Breast epithelium (tissue), 3 donors: ENCODE data around the gene SNX13.

Source experiments
- CTCF ChIP-seq, 3 donors: fragments of 450-650 bp; IDR thresholded peaks; one replicate each; pipeline ENCODE4 v1.5.1; 2016 to 2017; ENCODE audit warnings: antibody characterized with exemption in 3 of 3, mild to moderate bottlenecking in 3 of 3, moderate library complexity in 3 of 3
- POLR2A ChIP-seq: fragments of 450-650 bp; IDR thresholded peaks from one replicate; pipeline ENCODE4 v1.6.1; 2016; ENCODE audit warnings: antibody characterized with exemption, mild to moderate bottlenecking, moderate library complexity

- TF ChIP-seq POLR2A (no peak), CTCF (IDR thresholded peaks at IDR 0.05) (no peak)
Measured at GRCh38 chr7:17916786-17917185, 23.5 kb downstream of the SNX13 start.
